T-cell (primary cell): ENCODE results near the gene OR51V1. TPM values are rescaled to one million over a fixed set of nuclear protein-coding genes. Genes with fewer than 3 reads are reported as not detected.

Experiments
- ATAC-seq, 4 experiments: fragments of 200-7000 bp in 3 of 4; fragments of 150-1000 bp in 1 of 4; cut with Tn5 transposase; replicated peaks in 1 of 4; 1 replicate in 3 of 4; 2 replicates in 1 of 4; pipeline ENCODE4 v1.10.0; 2021; ENCODE audit warnings: moderate library complexity in 3 of 4, mild to moderate bottlenecking in 2 of 4, moderate number of reproducible peaks in 1 of 4
- CTCF ChIA-PET, 2 donors: fragments of 300-600 bp; sonication (Branson Sonifier 250); formaldehyde crosslinking; loops; one replicate each; lab custom pipeline; 2022; ENCODE audit warnings: antibody characterized with exemption in 2 of 2; lab: Charles Lee
- POLR2A ChIA-PET, 2 donors: fragments of 300-600 bp; sonication (Branson Sonifier 250); formaldehyde crosslinking; loops; one replicate each; lab custom pipeline; 2022; ENCODE audit warnings: antibody characterized with exemption in 2 of 2; lab: Charles Lee
- DNase-seq, 35 experiments: peaks; one replicate each; pipeline versions ENCODE4 v3.0.0 to v3.0.0-alpha.2; 2013 to 2023
- H3K27ac ChIP-seq: one replicate; pipeline ENCODE4 v1.5.1; 2013; ENCODE audit warnings: low read length
- H3K27me3 ChIP-seq, 2 experiments: replicated peaks in 1 of 2; 1 replicate in 1 of 2; 2 replicates in 1 of 2; pipeline versions ENCODE4 v1.6.1 to v1.7.0; 2013; ENCODE audit warnings: low read length in 1 of 2, mixed read lengths in 1 of 2; ENCODE audit not compliant: control insufficient read depth in 2 of 2, insufficient read depth in 2 of 2; ENCODE audit errors: extremely low read depth in 1 of 2
- H3K36me3 ChIP-seq, 2 donors: 1 replicate in 1 of 2; 2 replicates in 1 of 2; pipeline versions ENCODE4 v1.6.1 to v1.7.0; 2013; ENCODE audit warnings: low read length in 1 of 2; ENCODE audit not compliant: control insufficient read depth in 2 of 2, insufficient read depth in 1 of 2; ENCODE audit errors: extremely low read depth in 1 of 2
- H3K4me1 ChIP-seq, 2 experiments: 1 replicate in 1 of 2; 2 replicates in 1 of 2; pipeline versions ENCODE4 v1.6.1 to v1.7.0; 2013; ENCODE audit warnings: low read length in 2 of 2, mixed read lengths in 1 of 2; ENCODE audit not compliant: insufficient read depth in 2 of 2, control insufficient read depth in 1 of 2; ENCODE audit errors: extremely low read depth in 1 of 2
- H3K4me3 ChIP-seq, 2 donors: 1 replicate in 1 of 2; 2 replicates in 1 of 2; pipeline versions ENCODE4 v1.5.1 to v1.7.0; 2013; ENCODE audit warnings: mild to moderate bottlenecking in 2 of 2, low read length in 1 of 2, moderate library complexity in 1 of 2; ENCODE audit not compliant: control insufficient read depth in 1 of 2; ENCODE audit errors: extremely low read depth in 1 of 2
- H3K9me3 ChIP-seq: 2 replicates; pipeline ENCODE4 v1.7.0; 2013
- H3K27ac Mint-ChIP-seq, 2 donors: one replicate each; pipeline ENCODE4 v1.8.0; 2020 to 2021; ENCODE audit warnings: mild to moderate bottlenecking in 2 of 2, mixed read lengths in 2 of 2
- H3K27me3 Mint-ChIP-seq, 2 donors: one replicate each; pipeline ENCODE4 v1.8.0; 2021 to 2022; ENCODE audit warnings: mixed read lengths in 2 of 2
- H3K36me3 Mint-ChIP-seq: one replicate; pipeline ENCODE4 v1.8.0; 2021; ENCODE audit warnings: mixed read lengths
- H3K4me1 Mint-ChIP-seq, 3 donors: one replicate each; pipeline ENCODE4 v1.8.0; 2020 to 2022; ENCODE audit warnings: mixed read lengths in 3 of 3, mild to moderate bottlenecking in 1 of 3
- H3K4me3 Mint-ChIP-seq, 3 donors: one replicate each; pipeline ENCODE4 v1.8.0; 2020 to 2022; ENCODE audit warnings: mild to moderate bottlenecking in 3 of 3, mixed read lengths in 3 of 3, moderate library complexity in 3 of 3
- H3K9me3 Mint-ChIP-seq, 3 donors: one replicate each; pipeline ENCODE4 v1.8.0; 2020 to 2022; ENCODE audit warnings: mixed read lengths in 3 of 3
- WGBS: methylation state at CpG from one replicate; pipeline ENCODE4 v1.1.5; 2013; ENCODE audit warnings: missing lambda C conversion rate; ENCODE audit not compliant: insufficient coverage; 5-methylcytosine and 5-hydroxymethylcytosine counted together
- total RNA-seq, 35 experiments: library from RNA in 6 of 35; stranded (reverse) in 6 of 35; fragments of 120-200 nt in 1 of 35; gene quantifications; one replicate each; pipeline versions ENCODE4 v1.2.1 to v1.2.4 and lab custom pipeline; 2013 to 2026

OR51V1 gene
- total RNA-seq, 5 donors from 2014 or later (not counting 1 experiment from before 2014, with no cell fraction given): not detected

- no peak overlapping the region for H3K4me3 Mint-ChIP-seq
- CTCF ChIA-PET: no interaction called here
- WGBS: 57% methylated on average over 1 of the region's 7 CpGs
Measured at GRCh38 chr11:5210376-5210885, 9.9 kb upstream of the OR51V1 start.

GRCh38 chr11:5204787-5205186, 4.3 kb upstream of the OR51V1 start:
- H3K36me3 Mint-ChIP-seq: no peaks in the 10 kb centered on the region
- DNase-seq (no peak), ATAC-seq (no peak)
- peaks cover 0 to 2% (median 0%) of the 10 kb centered on the region in 3 donors for H3K9me3 Mint-ChIP-seq
- no CpG with 5 or more reads among the region's 1 CpG for WGBS
- CTCF ChIA-PET: no interaction called here
- Histone ChIP-seq H3K27me3 (no peaks in the 10 kb centered on the region), H3K4me3 (no peak overlapping the region), H3K4me1 (no peaks in the 10 kb centered on the region), H3K36me3 (no peaks in the 10 kb centered on the region), H3K9me3 (no peaks in the 10 kb centered on the region), H3K27ac (no peak overlapping the region)
- H3K4me1 Mint-ChIP-seq: no peaks in the 10 kb centered on the region
- no peak overlapping the region for H3K4me3 Mint-ChIP-seq
- H3K27ac Mint-ChIP-seq: no peak overlapping the region
- H3K27me3 Mint-ChIP-seq: peaks cover 0 to 2% of the 10 kb centered on the region in 2 donors
- POLR2A ChIA-PET: no interaction called here

More at GRCh38 chr11:5210376-5210885, 9.9 kb upstream of the OR51V1 start:
- no peak for ATAC-seq
- POLR2A ChIA-PET: no interaction called here
- H3K27ac ChIP-seq: no peak overlapping the region
- H3K9me3 Mint-ChIP-seq: peaks cover 0 to 10% (median 7%) of the 10 kb centered on the region in 3 donors
- H3K9me3 ChIP-seq: no peaks in the 10 kb centered on the region
- no peak overlapping the region for H3K4me3 ChIP-seq
- H3K4me1 Mint-ChIP-seq: no peaks in the 10 kb centered on the region
- H3K36me3 ChIP-seq: no peaks in the 10 kb centered on the region
- no peaks in the 10 kb centered on the region for H3K27me3 Mint-ChIP-seq
- H3K27ac Mint-ChIP-seq: no peak overlapping the region
- no peaks in the 10 kb centered on the region for H3K4me1 ChIP-seq
- H3K27me3 ChIP-seq: no peaks in the 10 kb centered on the region
- no peaks in the 10 kb centered on the region for H3K36me3 Mint-ChIP-seq
- no peak for DNase-seq

GRCh38 chr11:5203366-5203765, 2.9 kb upstream of the OR51V1 start:
- ChIA-PET CTCF (no interaction called here), POLR2A (no interaction called here)
- H3K36me3 Mint-ChIP-seq: no peaks in the 10 kb centered on the region
- no peaks in the 10 kb centered on the region for H3K9me3 ChIP-seq
- peaks cover 0 to 4% (median 0%) of the 10 kb centered on the region in 3 donors for H3K9me3 Mint-ChIP-seq
- DNase-seq: no peak
- H3K4me1 Mint-ChIP-seq: no peaks in the 10 kb centered on the region
- no peak overlapping the region for H3K27ac ChIP-seq
- H3K4me3 ChIP-seq: no peak overlapping the region
- WGBS: 63% methylated on average over 1 of the region's 2 CpGs
- H3K4me1 ChIP-seq: no peaks in the 10 kb centered on the region
- no peak for ATAC-seq
- no peaks in the 10 kb centered on the region for H3K27me3 ChIP-seq
- H3K27me3 Mint-ChIP-seq: peaks cover 0 to 5% of the 10 kb centered on the region in 2 donors
- no peaks in the 10 kb centered on the region for H3K36me3 ChIP-seq
- H3K4me3 Mint-ChIP-seq: no peak overlapping the region
- H3K27ac Mint-ChIP-seq: no peak overlapping the region

- no peak for ATAC-seq
- no peaks in the 10 kb centered on the region for H3K4me1 ChIP-seq
- ChIA-PET CTCF (no interaction called here), POLR2A (no interaction called here)
- peaks cover 0 to 4% (median 4%) of the 10 kb centered on the region in 3 donors for H3K9me3 Mint-ChIP-seq
- H3K4me3 ChIP-seq: no peak overlapping the region
- no peak for DNase-seq
- H3K27ac ChIP-seq: no peak overlapping the region
- no peaks in the 10 kb centered on the region for H3K36me3 Mint-ChIP-seq
- no peak overlapping the region for H3K4me3 Mint-ChIP-seq
- H3K27ac Mint-ChIP-seq: no peak overlapping the region
- no peaks in the 10 kb centered on the region for H3K36me3 ChIP-seq
- no peaks in the 10 kb centered on the region for H3K4me1 Mint-ChIP-seq
- H3K27me3 Mint-ChIP-seq: peaks cover 0 to 5% of the 10 kb centered on the region in 2 donors
- no peaks in the 10 kb centered on the region for H3K27me3 ChIP-seq
- no peaks in the 10 kb centered on the region for H3K9me3 ChIP-seq
Measured at GRCh38 chr11:5198285-5198684, 2.2 kb downstream of the OR51V1 start.

GRCh38 chr11:5197536-5197935, 2.9 kb downstream of the OR51V1 start:
- H3K4me1 ChIP-seq: no peaks in the 10 kb centered on the region
- WGBS: 13% methylated on average over 1 of the region's 3 CpGs
- DNase-seq (no peak), ATAC-seq (no peak)
- no peaks in the 10 kb centered on the region for H3K9me3 ChIP-seq
- H3K27ac Mint-ChIP-seq: no peak overlapping the region
- no peak overlapping the region for H3K27ac ChIP-seq
- H3K36me3 Mint-ChIP-seq: no peaks in the 10 kb centered on the region
- no peak overlapping the region for H3K4me3 ChIP-seq
- H3K27me3 Mint-ChIP-seq: peaks cover 0 to 5% of the 10 kb centered on the region in 2 donors
- no peaks in the 10 kb centered on the region for H3K4me1 Mint-ChIP-seq
- H3K9me3 Mint-ChIP-seq: peaks cover 0 to 7% (median 4%) of the 10 kb centered on the region in 3 donors
- H3K36me3 ChIP-seq: no peaks in the 10 kb centered on the region
- no peaks in the 10 kb centered on the region for H3K27me3 ChIP-seq
- no peak overlapping the region for H3K4me3 Mint-ChIP-seq
- ChIA-PET CTCF (no interaction called here), POLR2A (no interaction called here)

GRCh38 chr11:5196731-5197130, 3.8 kb downstream of the OR51V1 start:
- H3K4me1 ChIP-seq: no peaks in the 10 kb centered on the region
- DNase-seq (no peak), ATAC-seq (no peak)
- H3K27ac ChIP-seq: no peak overlapping the region
- H3K4me3 Mint-ChIP-seq: no peak overlapping the region
- peaks cover 2 to 7% (median 4%) of the 10 kb centered on the region in 3 donors for H3K9me3 Mint-ChIP-seq
- 90% methylated on average over 3 of the region's 3 CpGs for WGBS
- H3K27me3 Mint-ChIP-seq: peaks cover 0 to 5% of the 10 kb centered on the region in 2 donors
- H3K9me3 ChIP-seq: no peaks in the 10 kb centered on the region
- H3K36me3 ChIP-seq: no peaks in the 10 kb centered on the region
- ChIA-PET CTCF (no interaction called here), POLR2A (no interaction called here)
- no peak overlapping the region for H3K4me3 ChIP-seq
- no peak overlapping the region for H3K27ac Mint-ChIP-seq
- H3K27me3 ChIP-seq: no peaks in the 10 kb centered on the region
- no peaks in the 10 kb centered on the region for H3K36me3 Mint-ChIP-seq
- no peaks in the 10 kb centered on the region for H3K4me1 Mint-ChIP-seq

- 95% methylated on average over 3 of the region's 5 CpGs for WGBS
- H3K27ac ChIP-seq: no peak overlapping the region
- POLR2A ChIA-PET: no interaction called here
- ATAC-seq (no peak), DNase-seq (no peak)
- no peaks in the 10 kb centered on the region for H3K4me1 Mint-ChIP-seq
- H3K27ac Mint-ChIP-seq: no peak overlapping the region
- H3K4me3 ChIP-seq: no peak overlapping the region
- no peaks in the 10 kb centered on the region for H3K27me3 ChIP-seq
- H3K36me3 Mint-ChIP-seq: no peaks in the 10 kb centered on the region
- H3K36me3 ChIP-seq: no peaks in the 10 kb centered on the region
- no peaks in the 10 kb centered on the region for H3K4me1 ChIP-seq
- CTCF ChIA-PET: no interaction called here
- no peak overlapping the region for H3K4me3 Mint-ChIP-seq
- H3K27me3 Mint-ChIP-seq: peaks cover 0 to 5% of the 10 kb centered on the region in 2 donors
- peaks cover 4 to 7% (median 7%) of the 10 kb centered on the region in 3 donors for H3K9me3 Mint-ChIP-seq
- H3K9me3 ChIP-seq: no peaks in the 10 kb centered on the region
Measured at GRCh38 chr11:5196067-5196466, 4.4 kb downstream of the OR51V1 start.
